ENCODE results near the gene KANK2.

KANK2 gene

DNA sequence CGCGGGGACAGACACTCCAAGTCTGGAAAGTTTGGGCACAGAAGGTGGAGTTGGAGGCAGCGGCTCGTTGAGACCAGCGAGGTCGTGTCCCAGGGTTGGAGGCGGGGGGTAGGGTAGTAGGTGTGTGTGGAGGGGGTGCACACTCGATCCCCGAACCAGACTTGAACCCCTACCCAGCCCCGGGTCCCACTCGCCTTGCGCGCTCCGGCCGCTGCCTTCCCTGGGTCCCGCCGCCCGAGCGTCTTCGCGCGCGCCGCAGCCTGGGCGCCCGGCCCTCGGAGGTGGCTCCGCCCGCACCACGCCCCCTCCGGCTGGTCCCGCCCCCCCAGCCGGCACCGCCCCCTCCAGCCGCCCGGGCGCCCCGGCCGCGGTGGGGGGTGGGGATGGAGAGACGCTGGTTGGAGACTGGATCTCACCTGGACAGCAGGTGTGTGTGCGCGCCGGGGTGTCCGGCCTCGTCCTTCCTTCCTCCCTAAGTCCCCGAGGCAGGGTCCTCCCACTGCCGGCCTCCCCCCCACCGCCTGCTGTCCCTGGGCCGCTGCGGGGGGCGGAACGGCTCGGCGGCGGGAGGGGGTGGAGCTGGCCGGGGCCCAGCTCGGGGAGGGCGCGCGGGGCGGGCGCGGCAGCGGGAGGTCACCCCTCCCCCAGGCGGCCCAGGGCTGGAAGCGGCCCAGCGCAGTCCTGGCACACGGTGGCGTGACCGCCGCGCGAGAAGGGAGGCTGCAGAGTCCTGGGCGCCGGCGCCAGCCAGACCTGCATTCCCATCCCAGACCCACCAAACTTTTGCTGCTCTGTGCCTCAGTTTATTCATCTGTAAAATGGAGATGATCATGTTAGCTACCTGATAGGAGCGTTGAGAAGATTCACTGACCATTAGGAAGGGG lies at the start of gene KANK2:
Gene KANK2 (minus strand): TSS at position 255 of the 884 bp plus-strand sequence. CDS start 3,034 bp downstream, outside the sequence.
- DNase-seq, result peak; percentile 95

DNA sequence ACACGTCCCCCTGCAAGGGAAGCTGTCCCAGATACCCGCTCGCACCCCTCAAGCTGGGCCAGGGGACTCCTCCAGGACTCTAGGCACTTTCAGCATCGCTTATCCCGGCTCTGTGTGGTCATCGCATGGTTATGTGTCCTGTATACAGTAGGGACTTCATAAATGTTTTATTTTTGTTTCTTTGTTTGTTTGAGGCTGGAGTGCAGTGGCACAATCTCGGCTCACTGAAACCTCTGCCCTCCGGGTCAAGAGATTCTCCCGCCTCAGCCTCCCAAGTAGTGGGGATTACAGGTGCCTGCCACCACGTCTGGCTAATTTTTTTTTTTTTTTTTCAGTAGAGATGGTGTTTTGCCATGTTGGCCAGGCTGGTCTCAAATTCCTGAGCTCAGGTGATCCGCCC lies 49.6 kb upstream of the KANK2 start:
- no peak for DNase-seq

DNA sequence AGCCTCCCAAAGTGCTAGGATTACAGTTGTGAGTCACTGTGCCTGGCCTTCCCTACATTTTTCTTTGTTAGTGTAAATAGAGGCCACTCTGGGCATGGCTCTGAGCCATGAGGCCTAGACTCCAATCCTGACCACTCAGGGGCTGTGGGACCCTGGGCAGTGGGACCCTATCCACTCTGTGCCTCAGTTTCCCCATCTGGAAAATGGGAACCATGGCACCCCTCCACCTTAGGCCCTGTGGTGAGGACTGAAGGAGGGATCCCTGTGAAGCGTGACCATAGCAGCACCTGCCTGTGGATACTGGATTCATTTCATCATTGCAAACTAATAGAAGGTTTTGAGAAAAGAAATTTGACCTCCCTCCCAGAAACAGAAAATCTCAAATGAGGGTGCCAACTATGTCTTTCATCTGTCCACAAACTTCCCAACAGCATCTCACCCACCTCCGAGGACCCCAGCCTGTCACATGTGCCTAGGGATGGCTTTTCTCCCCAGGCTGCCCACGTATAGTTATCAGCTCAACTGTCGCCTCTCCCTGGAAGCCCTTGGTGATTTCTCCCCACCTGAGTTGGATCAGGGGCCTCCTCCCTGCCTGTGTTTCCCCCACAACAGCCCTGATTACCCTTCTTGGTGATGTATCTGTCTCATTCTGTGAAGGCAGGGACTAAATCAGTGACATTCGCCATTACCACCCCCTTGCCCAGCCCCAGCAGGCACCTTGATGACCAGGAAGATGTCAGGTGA lies 47.7 kb upstream of the KANK2 start:
- DNase-seq, result no peak

DNA sequence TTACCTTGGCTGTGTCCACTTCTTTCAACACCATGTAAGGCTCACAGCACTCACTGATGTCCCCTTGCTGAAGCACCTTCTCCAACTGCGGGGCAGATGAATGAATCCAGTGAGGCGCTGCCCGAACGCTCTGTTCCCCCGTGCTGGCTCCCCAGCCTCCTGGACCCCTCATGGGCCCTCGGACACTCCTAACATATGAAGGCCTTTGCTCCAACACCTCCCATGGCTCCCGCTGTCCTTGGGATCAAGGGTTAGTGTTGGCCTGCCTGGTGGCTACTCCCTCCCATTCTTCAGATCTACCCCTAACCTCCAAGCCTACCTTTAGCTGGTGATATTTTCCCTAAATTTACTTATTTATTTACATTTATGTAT lies 46.4 kb upstream of the KANK2 start:
- DNase-seq, result no peak

DNA sequence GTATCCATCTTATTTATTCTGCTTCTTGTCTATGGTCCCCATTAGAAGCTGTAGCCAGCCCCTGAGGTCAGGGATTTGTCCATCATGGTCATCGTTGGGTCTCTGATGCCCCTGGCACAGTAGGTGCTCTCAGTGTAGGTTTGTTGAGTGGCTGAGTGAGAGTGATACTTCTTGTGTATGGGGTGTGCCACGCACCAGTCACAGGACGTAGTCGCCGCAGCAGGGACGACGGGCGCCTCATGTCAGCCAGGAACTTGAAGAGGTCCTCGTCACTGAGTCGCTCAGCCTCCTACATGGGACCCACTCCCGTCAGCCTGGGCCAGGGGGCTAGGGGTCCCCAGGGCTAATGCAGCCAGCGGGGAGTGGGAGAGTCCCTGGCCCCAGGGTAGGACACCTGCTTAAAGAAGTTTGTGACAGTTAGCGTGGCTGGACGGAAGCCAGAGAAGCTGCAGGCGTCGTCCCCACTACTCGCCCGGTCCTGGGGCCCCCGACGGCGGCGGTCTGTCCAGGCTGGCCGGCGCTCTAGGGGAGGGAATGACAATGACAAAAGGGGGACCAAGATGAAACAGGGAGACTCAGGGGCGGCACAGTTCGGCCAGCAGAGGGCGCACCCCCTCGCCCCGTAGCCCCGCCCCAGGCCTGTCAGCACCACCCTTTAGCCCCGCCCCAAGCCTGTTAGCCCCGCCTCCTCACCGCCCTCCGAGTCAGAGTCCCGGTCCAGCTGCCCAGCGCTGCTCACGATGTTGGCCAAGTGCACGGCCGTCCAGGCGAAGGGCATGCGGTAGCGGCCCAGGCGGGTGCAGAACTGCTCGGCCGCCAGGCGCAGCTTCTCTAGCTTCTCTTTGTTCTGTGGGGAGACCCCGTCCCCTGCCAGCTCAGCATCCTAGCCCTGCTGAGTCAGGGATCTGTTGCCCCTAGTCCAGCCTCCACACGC lies 45.8 kb upstream of the KANK2 start:
- DNase-seq, result peak; percentile 50

DNA sequence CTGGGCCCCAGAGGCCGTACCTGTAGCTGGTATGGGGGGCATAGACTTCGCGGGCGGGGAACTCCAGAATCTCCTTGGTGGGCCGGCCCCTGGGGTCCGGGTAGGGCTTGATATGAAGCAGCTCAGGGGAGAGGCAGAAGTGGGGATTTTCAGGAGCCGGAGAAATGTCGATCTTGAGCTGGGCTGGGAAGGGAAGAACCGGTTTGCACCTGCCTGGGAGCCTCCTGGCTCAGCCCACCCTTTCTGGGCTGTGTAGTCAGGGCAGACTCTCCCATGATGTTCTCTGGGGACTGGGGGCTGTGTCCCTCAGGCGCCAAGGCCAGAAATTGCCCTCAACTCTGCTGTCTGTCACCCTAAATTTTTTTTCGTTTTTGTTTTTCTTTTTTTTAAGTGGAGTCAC lies 44.7 kb upstream of the KANK2 start:
- no peak for DNase-seq

DNA sequence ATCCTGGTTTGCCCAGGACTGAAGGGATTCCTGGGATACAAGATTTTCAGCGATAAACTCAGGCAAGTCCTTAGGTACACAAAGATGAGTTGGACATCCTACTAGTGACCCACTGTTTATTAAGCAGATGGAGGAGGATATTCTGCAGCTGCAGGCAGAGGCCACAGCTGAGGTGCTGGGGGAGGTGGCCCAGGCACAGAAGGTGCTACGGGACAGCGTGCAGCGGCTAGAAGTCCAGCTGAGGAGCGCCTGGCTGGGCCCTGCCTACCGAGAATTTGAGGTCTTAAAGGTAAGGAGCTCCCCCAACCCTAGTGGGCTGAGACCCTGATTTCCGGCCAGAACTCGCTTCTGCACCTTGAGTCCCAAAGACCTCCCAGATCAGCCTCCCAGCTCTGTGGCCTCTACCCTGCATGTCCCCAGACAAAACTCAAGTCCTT lies 42.7 kb upstream of the KANK2 start:
- no peak for DNase-seq

DNA sequence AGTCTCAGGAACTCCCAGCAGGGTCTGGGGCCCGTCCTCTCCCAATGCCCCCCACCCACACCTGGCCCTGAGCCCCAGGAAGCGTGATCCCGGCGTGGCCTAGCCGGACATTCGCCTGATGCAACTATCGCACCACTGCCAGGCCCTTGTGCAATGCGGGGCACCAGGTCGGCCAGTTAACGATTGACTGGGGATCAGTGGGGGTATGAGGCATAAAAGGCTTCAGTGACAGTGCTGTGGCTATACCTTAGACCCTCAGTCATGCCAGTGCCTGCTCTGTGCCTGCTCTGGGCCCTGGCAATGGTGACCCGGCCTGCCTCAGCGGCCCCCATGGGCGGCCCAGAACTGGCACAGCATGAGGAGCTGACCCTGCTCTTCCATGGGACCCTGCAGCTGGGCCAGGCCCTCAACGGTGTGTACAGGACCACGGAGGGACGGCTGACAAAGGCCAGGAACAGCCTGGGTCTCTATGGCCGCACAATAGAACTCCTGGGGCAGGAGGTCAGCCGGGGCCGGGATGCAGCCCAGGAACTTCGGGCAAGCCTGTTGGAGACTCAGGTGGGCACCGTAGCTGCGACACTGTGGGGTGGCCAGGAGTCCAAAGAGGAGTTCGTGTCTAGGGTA lies 42.1 kb upstream of the KANK2 start, which contains the start of gene ANGPTL8:
Gene ANGPTL8 (plus strand): TSS at position 243 of the 624 bp plus-strand sequence. CDS start 19 bp downstream, at position 262.
- no peak for DNase-seq

DNA sequence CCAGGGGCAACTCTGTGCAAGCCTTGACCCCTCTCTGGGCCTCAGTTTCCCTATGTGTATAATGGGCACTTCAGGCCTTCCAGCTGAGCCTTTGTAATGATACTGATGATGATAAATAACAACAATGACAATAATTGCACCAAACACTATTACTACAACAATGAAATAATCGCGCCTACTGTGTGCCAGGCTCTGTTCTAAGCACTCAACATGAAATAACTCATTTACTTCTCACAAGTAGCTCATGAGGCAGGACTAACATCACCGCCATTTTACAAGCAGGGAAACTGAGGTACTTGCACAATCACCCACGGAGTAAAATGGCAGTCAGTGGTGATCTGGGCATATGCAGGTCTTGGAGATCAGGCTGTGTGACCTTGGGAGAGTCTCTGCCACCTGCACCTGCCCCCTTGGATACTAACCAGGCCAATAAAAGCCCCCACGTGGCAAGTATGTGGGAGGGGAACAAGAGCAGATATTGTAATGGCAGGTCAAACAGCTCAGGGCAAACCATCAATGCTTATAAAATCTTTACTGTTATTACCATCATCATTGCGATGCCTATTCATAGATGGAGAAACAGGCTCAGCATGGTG lies 41.5 kb upstream of the KANK2 start:
- no peak for DNase-seq

DNA sequence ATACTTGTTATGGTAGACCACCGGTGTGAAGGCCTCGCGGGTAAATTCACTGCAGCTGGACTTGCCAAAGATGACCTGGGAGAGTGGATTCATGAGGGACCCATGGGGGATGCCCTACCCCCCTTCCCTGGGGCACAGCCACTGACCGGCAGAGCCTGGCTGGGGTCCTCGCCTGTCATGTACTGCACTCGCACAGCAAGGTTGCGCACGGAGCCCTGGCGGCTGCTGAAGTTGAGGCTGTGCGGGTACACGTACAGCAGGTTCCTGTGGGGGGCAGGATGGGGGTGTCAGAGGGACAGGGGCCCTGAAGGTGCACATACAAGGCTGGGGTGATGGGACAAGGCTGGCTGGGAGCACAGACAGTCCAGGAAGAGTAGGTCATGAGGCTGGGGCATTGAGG lies 40.7 kb upstream of the KANK2 start:
- DNase-seq, result no peak

DNA sequence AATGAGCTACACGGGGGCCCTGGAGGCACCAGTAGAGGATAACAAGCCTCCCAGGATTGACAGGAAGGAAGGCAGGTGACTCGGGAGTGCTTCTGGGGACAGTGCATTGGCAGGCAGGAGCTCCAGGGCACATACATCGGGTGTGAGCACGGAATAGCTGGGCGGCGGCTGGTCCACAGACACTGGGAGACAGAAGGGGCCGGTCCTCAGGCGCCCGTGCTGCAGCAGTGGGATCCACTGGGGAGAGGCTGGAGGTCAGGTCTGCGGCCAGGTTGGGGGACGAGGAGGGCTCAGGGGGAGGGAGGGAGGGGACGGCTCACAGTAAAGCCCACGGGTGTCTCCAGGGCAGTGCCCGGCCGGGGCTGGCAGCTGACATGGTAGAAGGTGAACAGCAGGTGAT lies 40.0 kb upstream of the KANK2 start:
- no peak for DNase-seq

DNA sequence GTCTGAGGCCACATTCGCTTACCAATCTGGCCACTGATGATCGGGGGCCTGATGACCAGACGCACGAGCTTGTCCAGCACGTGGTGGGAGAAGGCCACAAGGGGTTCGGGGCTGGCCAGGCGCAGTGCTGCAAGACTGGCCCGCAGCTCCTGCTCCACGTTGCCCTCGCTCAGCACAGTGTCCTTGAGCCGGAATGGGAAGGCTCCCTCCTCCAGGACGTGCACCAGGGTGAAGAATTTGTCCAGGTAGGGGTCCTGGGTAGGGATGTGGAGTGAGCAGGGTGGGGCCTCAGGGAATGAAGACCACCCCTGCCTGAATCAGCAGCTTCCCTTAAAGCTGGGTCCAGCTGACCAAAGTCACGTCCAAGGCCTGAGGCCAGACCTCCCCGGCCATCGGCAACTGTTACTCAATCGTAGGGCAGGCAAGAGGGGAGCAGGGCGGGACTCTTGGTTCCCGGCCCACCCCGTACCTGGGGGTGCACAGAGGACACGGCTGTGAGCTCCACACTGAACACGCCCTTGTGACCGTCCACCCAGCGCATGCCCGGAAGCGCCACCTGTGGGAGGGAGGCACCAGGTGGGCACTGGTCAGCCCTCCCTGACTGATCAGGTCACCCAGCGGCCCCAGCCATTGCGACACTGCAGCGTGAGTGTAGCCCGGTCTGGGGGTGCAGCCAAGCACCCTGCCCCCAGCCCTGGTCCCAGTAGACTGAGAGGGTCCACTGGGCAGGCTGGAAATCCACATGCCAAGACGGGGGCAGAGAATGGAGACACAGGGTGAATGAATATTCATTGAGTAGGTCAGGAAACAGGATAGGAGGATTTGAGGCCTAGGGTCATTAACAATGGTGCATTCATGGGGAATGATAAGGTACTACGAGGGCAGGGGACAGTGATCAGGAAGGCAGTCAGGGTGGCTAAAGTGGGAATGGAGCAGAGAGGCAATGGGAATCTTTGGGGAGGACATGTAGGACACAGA lies 39.3 kb upstream of the KANK2 start:
- no peak for DNase-seq

DNA sequence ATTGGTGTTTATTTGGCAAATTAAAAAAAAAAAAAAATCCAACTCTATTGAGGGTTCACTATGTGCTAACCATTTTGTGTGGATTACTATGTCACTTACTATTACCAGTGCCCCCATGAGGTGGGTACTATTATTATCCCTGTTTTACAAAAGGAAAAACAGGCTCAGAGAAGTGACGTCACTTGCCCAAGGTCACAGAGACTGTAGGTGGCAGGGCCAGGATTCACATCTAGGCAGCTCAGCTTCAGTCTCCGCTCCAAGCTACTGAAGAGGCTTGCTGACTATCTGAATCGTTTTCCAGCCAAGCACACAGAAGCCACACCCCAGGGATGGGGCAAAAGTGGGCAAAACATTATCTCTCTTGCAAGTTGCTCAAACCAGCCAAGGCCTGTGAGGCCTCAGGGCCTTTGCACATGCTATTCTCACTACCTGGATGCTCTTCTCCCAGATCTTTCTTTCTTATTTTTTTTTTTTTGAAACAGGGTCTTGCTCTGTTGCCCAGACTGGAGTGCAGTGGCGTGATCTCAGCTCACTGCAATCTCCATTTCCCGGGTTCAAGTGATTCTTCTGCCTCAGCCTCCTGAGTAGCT lies 37.2 kb upstream of the KANK2 start:
- DNase-seq, result no peak

DNA sequence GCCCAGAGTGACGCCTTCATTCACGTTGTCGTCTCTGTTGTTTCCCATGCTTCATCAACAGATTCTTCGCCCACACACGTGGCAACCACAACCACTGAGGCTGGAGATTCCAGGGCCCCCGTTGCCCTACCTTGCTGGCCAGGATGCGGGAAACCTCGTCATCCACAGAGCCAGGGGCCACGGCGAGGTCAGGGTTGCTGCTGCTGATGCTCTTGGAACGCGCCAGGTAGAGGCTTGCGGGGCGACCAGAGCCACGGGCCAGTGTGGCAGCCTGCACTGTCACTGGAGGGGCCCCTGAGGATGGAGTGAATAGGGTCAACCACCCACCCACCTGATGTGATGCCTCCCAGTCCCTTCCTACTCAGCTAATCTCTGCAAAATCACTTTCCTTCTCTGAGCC lies 35.7 kb upstream of the KANK2 start:
- DNase-seq, result no peak

DNA sequence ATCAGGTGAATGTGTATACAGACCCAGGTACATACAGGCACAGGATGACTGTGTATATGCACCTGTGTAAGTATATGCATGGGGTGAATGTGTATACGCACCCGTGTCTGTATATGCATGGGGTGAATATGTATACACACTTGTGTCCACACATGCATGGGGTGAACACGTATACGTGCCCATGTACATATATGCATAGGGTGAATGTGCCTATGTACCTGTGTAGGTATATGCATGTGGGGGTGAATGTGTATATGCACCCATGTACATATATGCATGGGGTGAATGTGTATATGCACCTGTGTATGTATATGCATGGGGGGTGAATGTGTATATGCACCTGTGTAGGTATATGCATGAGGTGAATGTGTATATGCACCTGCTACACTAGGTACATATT lies 35.2 kb upstream of the KANK2 start:
- DNase-seq, result no peak

DNA sequence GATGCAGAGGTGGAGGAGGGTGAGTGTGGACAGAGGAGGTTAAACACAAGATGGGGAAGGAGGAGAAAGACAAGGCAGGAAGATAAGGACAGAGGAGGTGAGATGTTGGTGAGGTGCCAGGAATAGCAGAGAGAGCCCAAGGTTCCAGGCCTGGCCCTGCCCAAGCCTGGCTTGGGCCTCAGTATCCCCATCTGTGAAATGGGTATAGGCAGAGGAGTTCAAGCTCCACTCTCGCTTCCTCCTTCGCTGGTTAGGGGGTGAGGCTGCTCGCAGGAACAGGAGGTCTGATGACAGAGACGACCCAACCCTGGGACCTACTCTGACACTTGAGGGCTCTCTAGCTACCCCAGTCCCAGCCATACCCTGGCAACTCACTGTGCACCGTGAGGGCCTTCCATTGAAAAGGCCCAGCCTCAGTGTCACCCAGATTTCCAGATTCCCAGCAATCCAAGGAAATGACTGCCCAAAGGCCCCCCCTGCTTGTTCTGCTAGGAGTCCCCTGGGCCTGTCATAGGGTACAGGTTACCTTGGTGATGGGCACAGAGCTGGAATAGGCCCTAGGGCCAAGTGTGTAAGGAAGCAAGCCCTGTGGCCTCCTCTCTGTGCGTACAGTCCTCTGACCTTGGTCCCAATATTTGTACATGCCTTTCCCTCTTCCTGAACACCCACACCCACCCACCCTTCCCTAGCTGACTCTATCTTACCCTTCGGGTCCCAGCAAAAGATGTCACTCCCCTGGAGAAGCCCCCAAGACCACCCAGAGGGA lies 33.5 kb upstream of the KANK2 start:
- DNase-seq, result no peak

DNA sequence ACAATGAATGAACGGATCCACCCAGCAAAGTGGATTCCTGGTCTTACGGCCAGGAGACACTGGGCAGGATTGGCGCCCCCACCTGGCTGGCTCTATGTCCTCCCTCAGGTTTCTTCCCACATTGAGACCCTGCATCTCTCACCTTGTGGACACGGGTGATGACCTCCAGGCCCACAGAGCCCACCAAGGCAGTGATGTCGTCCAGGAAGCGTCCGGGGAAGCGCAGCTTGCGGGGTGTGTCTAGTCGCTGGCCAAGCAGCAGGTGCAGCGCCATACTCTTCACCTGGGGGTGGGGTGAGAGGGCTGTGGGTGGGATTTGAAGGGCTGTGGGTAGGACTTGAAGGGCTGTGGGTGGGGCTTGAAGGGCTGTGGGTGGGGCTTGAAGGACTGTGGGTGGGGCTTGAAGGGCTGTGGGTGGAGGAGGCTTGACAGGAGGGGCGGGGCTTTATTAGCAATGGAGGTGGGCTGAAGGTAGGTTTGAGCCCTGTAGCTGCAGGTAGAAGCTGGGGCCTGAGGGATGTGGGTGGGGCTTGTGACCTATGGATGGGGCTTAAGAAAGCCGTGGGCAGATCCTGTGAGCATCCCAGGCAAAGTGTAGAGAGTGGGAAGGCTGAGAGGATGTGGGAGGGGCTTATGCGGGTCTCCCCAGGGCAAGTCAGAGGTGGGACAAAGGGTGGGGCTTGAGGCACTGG lies 30.0 kb upstream of the KANK2 start:
- no peak for DNase-seq

DNA sequence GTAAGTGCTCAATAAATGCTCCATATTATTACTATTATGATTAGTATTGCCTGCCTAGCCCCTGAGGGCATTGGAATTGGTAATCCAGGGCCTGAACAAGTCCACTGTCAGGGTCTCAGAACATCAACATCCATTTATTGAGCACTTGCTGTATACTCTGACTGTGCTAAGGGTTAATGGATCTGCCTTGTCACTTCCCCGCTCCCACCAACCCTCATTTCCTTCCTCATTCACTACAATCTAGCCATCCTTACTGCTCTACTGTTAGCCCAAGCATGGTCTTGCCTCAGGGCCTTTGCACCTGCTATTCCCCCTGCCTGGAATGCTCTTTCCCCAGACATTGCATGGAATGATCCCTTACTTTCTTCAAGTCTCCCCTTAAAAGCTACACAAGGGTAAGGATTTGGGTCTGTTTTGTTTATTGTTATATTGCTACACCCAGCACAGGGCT lies 29.4 kb upstream of the KANK2 start:
- no peak for DNase-seq

DNA sequence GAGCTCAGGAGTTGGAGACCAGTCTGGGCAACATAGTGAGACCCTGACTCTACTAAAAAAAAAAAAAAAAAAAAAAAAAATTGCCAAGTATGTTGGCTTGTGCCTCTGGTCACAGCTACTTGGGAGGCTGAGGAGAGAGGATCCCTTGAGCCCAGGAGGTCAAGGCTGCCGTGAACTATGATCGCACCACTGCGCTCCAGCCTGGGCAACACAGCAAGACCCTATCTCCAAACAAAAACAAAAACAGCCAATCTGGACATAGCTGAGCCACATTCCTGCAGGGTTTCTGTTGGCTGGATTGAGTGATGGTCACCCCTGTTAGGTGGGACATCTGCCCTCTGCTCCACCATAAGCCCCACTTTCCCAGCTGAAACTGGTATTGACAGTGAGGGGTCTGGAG lies 28.5 kb upstream of the KANK2 start:
- no peak for DNase-seq

All from COR-L47 (cell line).